H1 (cell line): ENCODE data around the gene MDM1. TPM values are rescaled to one million over a fixed set of nuclear protein-coding genes. Genes with fewer than 3 reads are reported as not detected.
A peak's percentile ranks its signal among the peaks of the same experiment; 100 is the strongest.

ENCODE experiments used
- ASH2L ChIP-seq: fragments of 200-600, 300-600 bp; sonication (generic); IDR thresholded peaks from one replicate; pipeline ENCODE4 v1.7.1; 2017; ENCODE audit warnings: low read length
- CTCF ChIP-seq, 3 experiments: IDR thresholded peaks; 1 replicate in 2 of 3; 2 replicates in 1 of 3; pipeline versions ENCODE4 v1.5.1 to v1.6.1; 2011; ENCODE audit warnings: low read length in 3 of 3, mild to moderate bottlenecking in 3 of 3, inconsistent platforms in 2 of 3, low read depth in 1 of 3, moderate library complexity in 1 of 3; ENCODE audit not compliant: insufficient read depth in 1 of 3; ENCODE audit errors: control extremely low read depth in 1 of 3
- EP300 ChIP-seq, 2 experiments: IDR thresholded peaks; 1 replicate in 1 of 2; 2 replicates in 1 of 2; pipeline ENCODE4 v1.6.1; 2011 to 2012; ENCODE audit warnings: low read depth in 2 of 2, low read length in 2 of 2, mild to moderate bottlenecking in 2 of 2, borderline replicate concordance in 1 of 2, inconsistent platforms in 1 of 2, moderate library complexity in 1 of 2
- GTF2F1 ChIP-seq: IDR thresholded peaks from 2 replicates; pipeline ENCODE4 v1.6.1; 2012; ENCODE audit warnings: low read depth, low read length, improper control_type of control experiment, borderline replicate concordance
- HDAC6 ChIP-seq: IDR thresholded peaks from one replicate; pipeline ENCODE4 v1.7.1; 2012; ENCODE audit warnings: low read depth, mild to moderate bottlenecking, inconsistent platforms, low read length, moderate library complexity
- KDM1A ChIP-seq: fragments of 200-600, 300-600 bp; sonication (generic); IDR thresholded peaks from 2 replicates; pipeline ENCODE4 v1.7.1; 2016; ENCODE audit warnings: mild to moderate bottlenecking, low read length, borderline replicate concordance
- KDM4A ChIP-seq: IDR thresholded peaks from one replicate; pipeline ENCODE4 v1.7.1; 2012; ENCODE audit warnings: low read depth, mild to moderate bottlenecking, moderate library complexity, low read length, inconsistent platforms; ENCODE audit not compliant: severe bottlenecking
- POLR2A ChIP-seq, 2 experiments: IDR thresholded peaks; 1 replicate in 1 of 2; 2 replicates in 1 of 2; pipeline ENCODE4 v1.6.1; 2011; ENCODE audit warnings: low read depth in 2 of 2, low read length in 2 of 2, mild to moderate bottlenecking in 2 of 2; ENCODE audit errors: control extremely low read depth in 1 of 2
- RAD21 ChIP-seq, 2 experiments: IDR thresholded peaks in 1 of 2; conservative IDR thresholded peaks in 1 of 2; 2 replicates each; pipeline ENCODE4 v1.6.1; 2011; ENCODE audit warnings: low read depth in 2 of 2, low read length in 2 of 2, improper control_type of control experiment in 1 of 2, inconsistent platforms in 1 of 2, mild to moderate bottlenecking in 1 of 2, moderate library complexity in 1 of 2
- RXRA ChIP-seq: IDR thresholded peaks from 2 replicates; pipeline ENCODE4 v1.6.1; 2011; ENCODE audit warnings: low read depth, mild to moderate bottlenecking, low read length, moderate library complexity; ENCODE audit not compliant: insufficient read depth
- SP1 ChIP-seq: IDR thresholded peaks from 2 replicates; pipeline ENCODE4 v1.6.1; 2011; ENCODE audit warnings: low read depth, low read length
- TAF1 ChIP-seq: IDR thresholded peaks from 2 replicates; pipeline ENCODE4 v1.6.1; 2011; ENCODE audit warnings: mild to moderate bottlenecking, low read depth, low read length
- YY1 ChIP-seq: IDR thresholded peaks from 2 replicates; pipeline ENCODE4 v1.6.1; 2011; ENCODE audit warnings: low read depth, mild to moderate bottlenecking, low read length
- polyA plus RNA-seq, 7 experiments: library from polyadenylated mRNA; depleted of rRNA in 3 of 7; stranded (reverse) in 5 of 7; unstranded in 2 of 7; fragments of >200 nt in 5 of 7; fragments of 200-250 nt in 2 of 7; gene quantifications; 1 replicate in 5 of 7; 2 replicates in 1 of 7; 4 replicates in 1 of 7; pipeline versions ENCODE4 v1.2.1 to v1.2.3, GENCODE V29; 2011 to 2013; ENCODE audit warnings: missing spikeins in 2 of 7, mixed read lengths in 2 of 7
- total RNA-seq: library from RNA; stranded (reverse); fragmentation: NEBNext Ultra II Directional; extraction: Animal tissue kit (Norgen Biotek cat#: 25700); gene quantifications from 2 replicates; pipeline ENCODE4 v1.2.1, GENCODE V29; 2021
- TF ChIP-seq, protein P1 (sequence below): IDR thresholded peaks from 2 replicates; pipeline ENCODE4 v1.6.1; 2011; ENCODE audit warnings: low read length, improper control_type of control experiment

MDM1 gene
- total and polyA plus RNA-seq, 2 of the 8 experiments (the other 6 are each of a cell fraction or from before 2014, with no cell fraction given) = 3.1 to 10.7 TPM

GRCh38 chr12:68358532-68359485 lies 26.6 kb upstream of the MDM1 start (continued):
- TF ChIP-seq KDM1A (no peak), CTCF (IDR thresholded peaks at IDR 0.05; ENCODE audit: control extremely low read depth in 1 of 3, insufficient read depth in 1 of 3, low read depth in 1 of 3, low read length in 3 of 3) (peak in 2 of 3 experiments; percentile 26 to 69; a peak in 2 of 4 replicates), RXRA (0 out of 2 replicates have a peak, but pooled peaks have one; percentile 85), EP300 (IDR thresholded peaks at IDR 0.05; ENCODE audit: borderline replicate concordance in 1 of 2, low read depth in 2 of 2, low read length in 2 of 2) (peak in 1 of 2 experiments; percentile 63; a peak in 1 of 3 replicates), RAD21 (IDR thresholded peaks at IDR 0.05 in 1 of 2, conservative IDR thresholded peaks at IDR 0.05 in 1 of 2; ENCODE audit: low read depth in 2 of 2, low read length in 2 of 2) (peak; percentile 68 to 73), ASH2L (peak; percentile 98), HDAC6 (no peak), POLR2A (IDR thresholded peaks at IDR 0.05; ENCODE audit: control extremely low read depth in 1 of 2, low read depth in 2 of 2, low read length in 2 of 2) (peak in 1 of 2 experiments; percentile 50; a peak in 2 of 3 replicates), KDM4A (no peak), YY1 (0 out of 2 replicates have a peak, but pooled peaks have one; percentile 16), GTF2F1 (no peak), SP1 (peak; percentile 83), TAF1 (0 out of 2 replicates have a peak, but pooled peaks have one; percentile 35)
- TF ChIP-seq, protein P1, sequence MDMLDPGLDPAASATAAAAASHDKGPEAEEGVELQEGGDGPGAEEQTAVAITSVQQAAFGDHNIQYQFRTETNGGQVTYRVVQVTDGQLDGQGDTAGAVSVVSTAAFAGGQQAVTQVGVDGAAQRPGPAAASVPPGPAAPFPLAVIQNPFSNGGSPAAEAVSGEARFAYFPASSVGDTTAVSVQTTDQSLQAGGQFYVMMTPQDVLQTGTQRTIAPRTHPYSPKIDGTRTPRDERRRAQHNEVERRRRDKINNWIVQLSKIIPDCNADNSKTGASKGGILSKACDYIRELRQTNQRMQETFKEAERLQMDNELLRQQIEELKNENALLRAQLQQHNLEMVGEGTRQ = no peak
